Activated gamma-delta T cell treated with anti-CD3 and anti-CD28 coated beads, Interleukin-2, amount 50 U/mL, for 16 hours (primary cell): ENCODE measurements around the gene RPS6KA4.

Source experiments
- DNase-seq: peaks from one replicate; pipeline ENCODE4 v3.0.0-alpha.2; 2020; ENCODE audit warnings: low read depth

The RPS6KA4 gene

GRCh38 chr11:64366751-64367150, 7.8 kb downstream of the RPS6KA4 start:
- no peak for DNase-seq

DNA sequence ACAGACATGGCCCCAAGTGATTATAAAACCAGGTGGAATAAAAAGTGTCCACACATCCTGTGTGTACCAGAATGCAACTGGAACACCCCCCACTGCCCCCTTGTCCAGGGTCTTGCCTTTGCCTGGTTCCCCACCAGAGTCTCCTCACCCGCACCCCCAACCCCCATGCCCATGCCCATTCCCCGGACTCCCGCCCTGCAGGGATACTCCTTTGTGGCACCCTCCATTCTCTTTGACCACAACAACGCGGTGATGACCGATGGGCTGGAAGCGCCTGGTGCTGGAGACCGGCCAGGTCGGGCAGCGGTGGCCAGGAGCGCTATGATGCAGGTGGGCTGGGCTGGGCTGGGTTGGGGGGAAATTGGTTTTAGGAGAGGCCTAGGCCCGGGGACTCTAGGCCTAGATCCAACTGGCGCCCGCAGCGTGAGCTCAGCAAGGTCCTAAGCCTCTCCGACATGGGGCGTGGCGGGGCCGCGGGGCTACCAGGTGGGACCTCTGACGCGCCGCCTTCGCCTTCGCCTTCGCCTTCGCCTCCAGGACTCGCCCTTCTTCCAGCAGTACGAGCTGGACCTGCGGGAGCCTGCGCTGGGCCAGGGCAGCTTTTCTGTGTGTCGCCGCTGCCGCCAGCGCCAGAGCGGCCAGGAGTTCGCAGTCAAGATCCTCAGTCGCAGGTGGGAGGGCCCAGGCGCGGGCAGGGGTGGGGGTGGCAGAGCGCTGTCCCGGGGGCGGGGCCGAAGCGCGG, 9.1 kb downstream of the RPS6KA4 start:
- DNase-seq: no peak

GRCh38 chr11:64368673-64369074, 9.7 kb downstream of the RPS6KA4 start:
- DNase-seq: no peak

GRCh38 chr11:64369440-64370421, 10.8 kb downstream of the RPS6KA4 start:
- no peak for DNase-seq

DNA sequence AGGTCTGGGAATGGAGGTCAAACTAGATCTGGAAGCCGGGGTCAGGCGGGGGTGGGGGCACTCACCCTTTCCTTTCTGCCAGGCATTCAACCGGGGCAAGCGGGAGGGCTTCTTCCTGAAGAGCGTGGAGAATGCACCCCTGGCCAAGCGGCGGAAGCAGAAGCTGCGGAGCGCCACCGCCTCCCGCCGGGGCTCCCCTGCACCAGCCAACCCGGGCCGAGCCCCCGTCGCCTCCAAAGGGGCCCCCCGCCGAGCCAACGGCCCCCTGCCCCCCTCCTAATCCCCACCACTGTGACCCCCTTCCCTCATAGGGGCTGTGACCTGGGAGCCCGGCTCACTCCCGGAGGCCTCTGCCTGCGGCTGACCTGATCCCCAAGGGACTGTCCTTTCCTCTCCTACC, 12.2 kb downstream of the RPS6KA4 start:
- no peak for DNase-seq

DNA sequence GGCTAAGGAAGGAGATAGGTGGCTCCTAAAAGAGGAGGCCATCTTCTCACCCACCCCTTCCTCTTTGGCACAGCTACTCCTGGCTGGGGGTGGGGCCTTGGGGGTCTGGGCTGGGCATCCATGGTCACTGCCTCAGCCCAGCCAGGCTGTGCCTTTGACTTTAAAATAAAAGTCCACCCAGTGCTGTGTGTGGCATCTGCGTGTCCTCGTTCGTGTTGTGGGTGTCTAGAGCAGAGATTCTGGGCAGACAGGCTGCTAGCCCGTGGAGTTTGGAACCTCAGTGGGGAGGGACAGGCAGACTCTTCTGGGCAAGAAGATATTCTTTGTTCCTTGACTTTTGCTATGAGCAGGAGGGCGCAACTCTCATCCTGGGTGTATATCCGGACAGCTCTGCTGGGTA, 13.1 kb downstream of the RPS6KA4 start:
- DNase-seq: no peak

GRCh38 chr11:64372802-64373597, 14.0 kb downstream of the RPS6KA4 start:
- DNase-seq: no peak

DNA sequence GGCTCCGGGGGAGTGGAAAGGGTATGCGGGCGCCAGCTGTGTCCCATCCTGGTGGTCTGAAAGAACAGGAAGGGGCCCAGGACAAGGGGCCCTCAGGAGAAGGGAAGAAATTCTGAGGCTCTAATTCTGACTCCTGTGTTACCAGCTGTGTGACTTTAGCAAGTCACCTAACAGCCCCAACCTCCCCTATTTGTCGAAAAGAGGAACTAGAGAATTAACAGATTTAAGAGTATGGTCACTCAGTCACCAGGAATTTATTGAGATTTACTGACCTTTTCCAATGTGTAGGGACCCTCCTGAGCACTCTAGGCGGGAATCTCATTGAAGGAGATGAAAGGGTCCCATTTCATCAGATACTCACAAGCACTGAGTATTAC, 14.6 kb downstream of the RPS6KA4 start:
- no peak for DNase-seq

- DNase-seq: no peak
Measured at GRCh38 chr11:64376071-64376470, 17.1 kb downstream of the RPS6KA4 start.

- no peak for DNase-seq
Measured at GRCh38 chr11:64378335-64378880, 19.4 kb downstream of the RPS6KA4 start.

GRCh38 chr11:64379160-64379559, 20.2 kb downstream of the RPS6KA4 start:
- DNase-seq: no peak

GRCh38 chr11:64379817-64380709, 21.1 kb downstream of the RPS6KA4 start:
- DNase-seq: no peak

DNA sequence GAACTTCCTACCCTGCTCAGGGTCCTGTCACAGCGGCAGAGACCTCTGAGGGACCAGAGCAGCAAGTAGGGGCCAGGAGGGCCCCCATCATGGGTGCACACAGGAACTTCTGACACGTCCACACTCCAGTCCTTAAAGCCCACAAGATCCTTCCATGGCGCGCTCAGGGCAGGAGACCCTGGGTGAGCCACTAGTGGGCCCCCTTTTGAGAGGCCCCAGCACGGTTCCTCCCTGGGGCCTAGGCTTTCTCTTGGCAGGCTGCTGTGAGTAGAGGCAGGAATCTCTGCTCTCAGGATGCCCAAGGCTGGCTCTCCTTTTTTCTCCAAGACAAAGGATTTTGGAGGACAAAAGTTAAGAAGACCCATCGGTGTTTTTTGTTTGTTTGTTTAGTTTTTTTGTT, 22.4 kb downstream of the RPS6KA4 start:
- no peak for DNase-seq

DNA sequence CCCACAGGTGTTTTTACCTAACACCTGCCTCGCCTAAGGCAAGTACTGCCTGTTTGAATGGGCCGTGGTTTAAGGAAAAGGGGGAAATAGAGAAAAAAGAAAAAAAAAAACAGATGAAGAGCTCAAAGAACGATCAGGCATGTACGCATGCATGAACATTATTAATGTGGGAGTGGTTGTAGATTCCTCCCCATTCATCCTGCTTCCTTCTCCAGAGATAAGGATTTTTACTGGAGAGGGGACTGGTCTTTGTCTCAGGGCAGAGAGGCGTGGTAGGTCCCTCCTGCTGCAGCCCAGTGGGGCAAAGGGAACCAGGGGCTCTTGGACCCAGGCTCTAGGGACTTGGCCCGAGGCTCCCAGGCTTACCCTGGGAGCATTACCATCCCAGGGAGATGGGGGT, 23.1 kb downstream of the RPS6KA4 start:
- no peak for DNase-seq

- DNase-seq: no peak
Measured at GRCh38 chr11:64382586-64382985, 23.6 kb downstream of the RPS6KA4 start.

- DNase-seq: no peak
Measured at GRCh38 chr11:64383580-64383979, 24.6 kb downstream of the RPS6KA4 start.

- no peak for DNase-seq
Measured at GRCh38 chr11:64384028-64384737, 25.2 kb downstream of the RPS6KA4 start.

- no peak for DNase-seq
Measured at GRCh38 chr11:64384981-64385944, 26.3 kb downstream of the RPS6KA4 start.
